Breast epithelium (tissue), 3 donors: ENCODE results near the gene CRY1.

Experiments
- CTCF ChIP-seq, 3 donors: fragments of 450-650 bp; IDR thresholded peaks; one replicate each; pipeline ENCODE4 v1.5.1; 2016 to 2017; ENCODE audit warnings: antibody characterized with exemption in 3 of 3, mild to moderate bottlenecking in 3 of 3, moderate library complexity in 3 of 3
- POLR2A ChIP-seq: fragments of 450-650 bp; IDR thresholded peaks from one replicate; pipeline ENCODE4 v1.6.1; 2016; ENCODE audit warnings: antibody characterized with exemption, mild to moderate bottlenecking, moderate library complexity
- POLR2AphosphoS5 ChIP-seq, 3 donors: sonication (generic); formaldehyde crosslinking; IDR thresholded peaks; one replicate each; pipeline ENCODE4 v1.6.1; 2017; ENCODE audit warnings: antibody characterized with exemption in 3 of 3

- TF ChIP-seq CTCF (IDR thresholded peaks at IDR 0.05) (no peak), POLR2AphosphoS5 (IDR thresholded peaks at IDR 0.05) (no peak), POLR2A (no peak)
Measured at GRCh38 chr12:107106241-107107025, 13.1 kb upstream of the CRY1 start.
